IPS-20b (cell line): Measurements from ENCODE around the gene PTMA.
A peak's percentile ranks its signal among the peaks of the same experiment; 100 is the strongest.
"Not testable (repeated sequence)": the region's sequence is repeated elsewhere in the genome, so short reads cannot be mapped to it uniquely, and the experiment has no call there.

Source experiments
- H3K27ac ChIP-seq: one replicate; pipeline ENCODE4 v1.5.1; 2013; ENCODE audit warnings: low read length
- H3K27me3 ChIP-seq: 2 replicates; pipeline ENCODE4 v1.6.1; 2013; ENCODE audit warnings: mild to moderate bottlenecking, low read length, inconsistent platforms; ENCODE audit not compliant: insufficient read depth
- H3K36me3 ChIP-seq: 2 replicates; pipeline ENCODE4 v1.6.1; 2013; ENCODE audit warnings: low read depth, mild to moderate bottlenecking, inconsistent platforms, low read length, moderate library complexity; ENCODE audit not compliant: insufficient read depth
- H3K4me1 ChIP-seq: 2 replicates; pipeline ENCODE4 v1.6.1; 2013; ENCODE audit warnings: mild to moderate bottlenecking, control low read depth, inconsistent platforms, low read length, moderate library complexity; ENCODE audit not compliant: insufficient read depth
- H3K4me3 ChIP-seq: 2 replicates; pipeline ENCODE4 v1.5.1; 2013; ENCODE audit warnings: mild to moderate bottlenecking, low read length, inconsistent platforms
- H3K9ac ChIP-seq: 2 replicates; pipeline ENCODE4 v1.6.1; 2013; ENCODE audit warnings: low read depth, mild to moderate bottlenecking, inconsistent platforms, low read length, moderate library complexity
- H3K9me3 ChIP-seq: 2 replicates; pipeline ENCODE4 v1.6.1; 2013; ENCODE audit warnings: mild to moderate bottlenecking, low read depth, low read length, inconsistent platforms; ENCODE audit not compliant: insufficient read depth

Gene PTMA

DNA sequence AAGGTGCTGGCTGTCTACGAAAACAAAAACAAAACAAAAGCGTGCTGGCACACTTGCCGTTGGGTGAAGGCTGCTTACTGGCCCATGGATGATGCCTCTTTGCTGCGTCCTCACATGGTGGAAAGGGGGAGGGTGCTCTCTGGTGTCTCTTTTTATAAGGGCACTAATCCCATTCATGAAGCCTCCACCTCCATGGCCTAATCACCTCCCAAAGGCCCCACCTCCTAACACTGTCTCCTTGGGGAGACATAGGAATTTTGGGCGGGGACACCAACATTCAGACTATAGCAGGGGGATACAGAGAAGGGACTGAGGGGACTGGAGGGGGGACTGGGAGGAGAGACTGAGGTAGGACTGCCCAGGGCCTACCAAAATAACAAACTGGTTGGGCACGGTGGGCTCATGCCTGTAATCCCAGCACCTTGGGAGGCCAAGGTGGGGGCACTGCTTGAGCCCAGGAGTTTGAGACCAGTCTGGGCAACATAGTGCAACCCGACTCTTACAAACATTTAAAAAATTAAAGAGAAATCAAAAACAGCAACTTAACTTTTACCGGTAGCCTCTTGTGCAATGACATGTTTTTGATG is 14.5 kb downstream of the PTMA start:
- H3K9ac ChIP-seq: no peak overlapping the region
- H3K36me3 ChIP-seq: no peaks in the 10 kb centered on the region
- no peaks in the 10 kb centered on the region for H3K9me3 ChIP-seq
- no peaks in the 10 kb centered on the region for H3K4me1 ChIP-seq
- H3K27me3 ChIP-seq: no peaks in the 10 kb centered on the region
- H3K27ac ChIP-seq: no peak overlapping the region
- no peak overlapping the region for H3K4me3 ChIP-seq

DNA sequence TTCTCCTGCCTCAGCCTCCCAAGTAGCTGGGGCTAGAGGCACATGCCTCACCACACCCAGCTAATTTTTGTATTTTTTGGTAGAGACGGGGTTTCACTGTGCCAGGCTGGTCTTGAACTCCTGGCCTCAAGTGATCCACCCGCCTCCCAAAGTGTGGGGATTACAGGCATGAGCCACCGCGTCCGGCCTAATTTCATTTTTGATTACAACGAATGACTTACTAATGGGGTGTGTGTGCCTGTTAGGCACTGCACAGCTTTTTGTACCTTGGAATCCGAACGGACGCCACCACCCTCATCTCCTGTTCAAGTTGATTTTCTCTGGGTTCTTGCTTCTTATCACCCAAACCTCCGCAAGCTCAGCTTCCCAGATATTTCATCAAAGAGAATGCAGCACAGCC is 17.2 kb downstream of the PTMA start:
- Histone ChIP-seq H3K4me3 (no peak overlapping the region), H3K9me3 (no peaks in the 10 kb centered on the region), H3K36me3 (no peaks in the 10 kb centered on the region), H3K4me1 (no peaks in the 10 kb centered on the region), H3K27ac (no peak overlapping the region), H3K9ac (no peak overlapping the region), H3K27me3 (no peaks in the 10 kb centered on the region)

DNA sequence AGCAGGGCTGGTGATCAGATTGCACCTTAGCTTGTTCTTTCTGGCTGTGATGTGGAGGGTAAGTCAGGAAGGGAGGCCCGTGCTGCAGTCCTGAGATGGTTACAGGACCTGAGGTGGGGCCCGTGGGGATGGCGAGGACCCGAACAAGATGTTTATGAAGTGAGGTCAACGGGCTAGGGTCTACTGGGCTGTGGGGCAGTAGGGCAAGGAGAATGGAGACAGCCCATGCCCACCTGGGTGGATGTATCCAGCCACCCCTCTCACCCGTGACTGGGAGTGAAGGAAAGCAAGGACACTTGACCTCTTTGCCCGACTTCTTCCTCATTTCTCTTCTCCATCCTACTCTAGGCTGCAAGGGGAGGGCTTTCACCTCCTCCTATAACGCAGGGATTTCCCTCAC is 18.0 kb downstream of the PTMA start:
- Histone ChIP-seq H3K36me3 (no peaks in the 10 kb centered on the region), H3K4me1 (no peaks in the 10 kb centered on the region), H3K9ac (no peak overlapping the region), H3K27me3 (no peaks in the 10 kb centered on the region), H3K4me3 (no peak overlapping the region), H3K9me3 (no peaks in the 10 kb centered on the region), H3K27ac (no peak overlapping the region)

DNA sequence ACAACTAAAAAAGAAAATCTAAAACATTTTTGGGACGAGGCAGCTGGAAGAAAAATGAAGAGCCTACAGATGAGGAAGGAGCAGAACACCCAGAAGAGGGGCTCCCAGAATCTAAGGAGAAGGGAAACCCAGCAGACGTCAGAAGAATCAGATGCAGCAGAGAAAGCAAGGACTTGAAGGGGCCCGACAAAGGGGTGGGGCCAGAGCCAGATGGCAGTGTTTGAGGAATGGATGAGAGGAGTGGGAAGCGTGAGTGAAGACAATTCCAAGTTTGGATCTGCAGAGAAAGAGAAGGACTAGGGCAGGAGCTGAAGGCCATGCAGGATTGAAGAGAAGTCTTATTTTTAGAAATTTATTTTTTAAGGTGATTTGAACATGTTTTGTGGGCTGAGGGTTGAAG is 19.3 kb downstream of the PTMA start:
- H3K27me3 ChIP-seq: no peaks in the 10 kb centered on the region
- H3K9me3 ChIP-seq: no peaks in the 10 kb centered on the region
- H3K27ac ChIP-seq: no peak overlapping the region
- H3K4me1 ChIP-seq: no peaks in the 10 kb centered on the region
- no peak overlapping the region for H3K9ac ChIP-seq
- peaks cover 5% of the 10 kb centered on the region; the same call in 1 of the 2 replicates for H3K36me3 ChIP-seq
- no peak overlapping the region for H3K4me3 ChIP-seq

DNA sequence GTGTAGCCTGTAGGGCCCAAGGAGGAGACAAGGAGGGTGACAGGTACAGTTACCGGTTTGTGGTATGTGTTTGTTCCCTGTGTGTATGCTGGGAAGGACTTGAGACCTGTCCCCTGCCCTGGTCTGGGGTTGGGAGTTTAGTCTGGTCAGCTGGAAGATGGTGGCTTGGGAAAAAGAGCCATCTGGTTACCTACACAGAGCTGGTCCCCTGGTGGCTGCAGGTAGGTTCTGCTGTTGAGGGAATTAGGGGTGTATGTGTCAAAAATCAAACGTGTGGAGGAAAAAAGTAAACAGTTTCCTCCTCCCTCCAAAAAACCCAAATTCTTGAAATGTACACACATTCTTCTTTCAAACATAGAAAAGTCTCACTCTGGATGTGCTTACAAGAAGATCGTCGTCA is 24.3 kb downstream of the PTMA start:
- no peak overlapping the region for H3K27ac ChIP-seq
- no peak overlapping the region for H3K9ac ChIP-seq
- peaks cover 8% of the 10 kb centered on the region; the same call in 1 of the 2 replicates for H3K36me3 ChIP-seq
- no peaks in the 10 kb centered on the region for H3K27me3 ChIP-seq
- H3K4me3 ChIP-seq: no peak overlapping the region
- no peaks in the 10 kb centered on the region for H3K9me3 ChIP-seq
- H3K4me1 ChIP-seq: no peaks in the 10 kb centered on the region

DNA sequence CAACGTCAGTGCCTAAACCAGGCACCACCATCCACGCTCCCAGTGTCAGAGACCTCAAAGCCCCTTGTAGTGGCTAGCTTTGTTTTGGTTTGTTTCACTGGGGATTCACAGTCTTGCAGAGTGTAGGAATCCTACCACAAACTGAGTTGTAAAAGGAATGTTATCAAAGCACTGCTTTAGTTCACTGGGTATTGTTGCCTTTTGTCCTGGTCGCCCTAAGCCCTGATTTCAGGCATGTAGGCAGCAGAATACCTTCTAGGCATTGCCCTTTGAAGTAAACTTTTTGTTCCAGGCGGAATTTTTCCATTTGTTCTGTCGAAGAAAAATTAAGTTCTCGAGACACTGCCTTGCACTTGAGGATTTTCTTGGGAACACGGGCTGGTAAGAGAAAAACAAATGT is 29.4 kb downstream of the PTMA start:
- 0 out of 2 replicates have a peak, but pooled peaks cover 3% of the 10 kb centered on the region for H3K36me3 ChIP-seq
- no peak overlapping the region for H3K4me3 ChIP-seq
- no peak overlapping the region for H3K9ac ChIP-seq
- H3K27ac ChIP-seq: no peak overlapping the region
- no peaks in the 10 kb centered on the region for H3K9me3 ChIP-seq
- H3K27me3 ChIP-seq: no peaks in the 10 kb centered on the region
- no peaks in the 10 kb centered on the region for H3K4me1 ChIP-seq

DNA sequence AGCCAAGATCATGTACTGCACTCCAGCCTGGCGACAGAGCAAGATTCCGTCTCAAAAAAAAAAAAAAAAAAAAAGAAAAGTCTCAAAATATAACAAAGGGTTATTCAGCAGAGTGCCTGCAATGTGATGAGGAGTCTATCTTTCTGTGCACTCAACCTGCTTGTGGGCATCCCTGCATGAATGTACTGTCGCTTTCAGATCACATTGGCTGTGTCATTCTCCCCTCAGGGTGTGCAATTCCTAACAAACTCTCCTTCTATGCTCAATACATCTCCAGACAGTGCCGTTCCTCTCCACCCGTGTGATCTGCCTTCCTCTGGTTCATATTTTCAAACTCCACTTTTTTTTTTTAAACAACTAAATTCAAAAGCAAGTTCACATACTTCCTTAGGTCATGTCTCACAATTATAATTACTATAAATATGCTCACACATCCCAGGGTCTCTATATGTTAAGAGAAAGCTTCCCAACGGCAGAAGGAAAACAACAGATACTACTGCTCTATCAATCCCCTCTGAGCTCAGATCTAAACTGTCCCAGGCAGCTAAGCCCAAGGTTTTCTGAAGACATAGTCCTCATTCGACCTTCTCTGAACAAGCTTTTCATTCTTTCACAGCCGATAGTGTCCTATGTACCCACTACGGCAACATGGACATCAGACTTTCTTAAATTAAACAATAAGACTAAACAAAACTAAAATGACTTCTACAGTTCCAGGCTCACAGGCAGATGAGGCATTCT is 35.2 kb downstream of the PTMA start:
- Histone ChIP-seq H3K27me3 (no peaks in the 10 kb centered on the region), H3K36me3 (no peaks in the 10 kb centered on the region), H3K9me3 (no peaks in the 10 kb centered on the region), H3K4me1 (peaks cover 10% of the 10 kb centered on the region; the same call in 1 of the 2 replicates), H3K9ac (no peak overlapping the region; the same call in 1 of the 2 replicates), H3K4me3 (no peak overlapping the region), H3K27ac (no peak overlapping the region)

DNA sequence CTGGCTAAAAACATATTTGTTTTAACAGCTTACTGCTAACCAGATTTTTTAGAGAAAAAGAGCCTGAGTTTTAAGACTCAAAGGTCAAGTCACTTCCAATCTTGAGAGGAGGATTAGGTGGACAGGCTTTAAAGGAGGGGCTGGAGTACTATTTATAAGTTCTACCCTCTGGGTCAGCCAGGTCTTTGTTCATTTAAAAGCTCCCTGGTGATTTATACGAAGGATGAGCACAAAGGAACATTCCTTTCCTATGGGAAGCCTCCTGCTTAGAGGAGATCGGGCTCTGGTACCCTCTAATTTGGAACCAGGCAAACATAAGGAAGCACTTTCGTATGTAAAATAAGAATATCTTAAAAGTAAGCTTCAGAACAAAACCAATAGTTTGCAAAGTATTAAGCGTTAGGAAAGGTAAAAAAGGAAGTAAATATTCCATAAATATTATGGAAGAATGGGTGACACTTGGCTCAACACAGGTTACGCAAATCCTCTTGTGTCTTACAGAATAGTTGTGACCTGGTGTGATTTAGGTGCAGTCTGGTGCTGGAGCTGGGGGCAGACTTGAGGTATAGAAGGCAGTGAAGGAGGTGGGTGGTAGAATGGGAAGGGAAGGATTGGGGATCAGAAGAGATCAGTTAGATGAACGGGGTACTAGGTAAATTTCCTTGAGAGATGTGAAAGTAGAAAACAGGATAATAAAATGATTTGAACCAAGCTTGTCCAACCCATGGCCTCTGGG is 37.1 kb downstream of the PTMA start:
- Histone ChIP-seq H3K9ac (no peak overlapping the region), H3K27ac (no peak overlapping the region), H3K27me3 (no peaks in the 10 kb centered on the region), H3K4me3 (peak overlapping the region; percentile 19; the same call in 1 of the 2 replicates), H3K4me1 (peaks cover 10% of the 10 kb centered on the region; the same call in 1 of the 2 replicates), H3K36me3 (no peaks in the 10 kb centered on the region), H3K9me3 (no peaks in the 10 kb centered on the region)

DNA sequence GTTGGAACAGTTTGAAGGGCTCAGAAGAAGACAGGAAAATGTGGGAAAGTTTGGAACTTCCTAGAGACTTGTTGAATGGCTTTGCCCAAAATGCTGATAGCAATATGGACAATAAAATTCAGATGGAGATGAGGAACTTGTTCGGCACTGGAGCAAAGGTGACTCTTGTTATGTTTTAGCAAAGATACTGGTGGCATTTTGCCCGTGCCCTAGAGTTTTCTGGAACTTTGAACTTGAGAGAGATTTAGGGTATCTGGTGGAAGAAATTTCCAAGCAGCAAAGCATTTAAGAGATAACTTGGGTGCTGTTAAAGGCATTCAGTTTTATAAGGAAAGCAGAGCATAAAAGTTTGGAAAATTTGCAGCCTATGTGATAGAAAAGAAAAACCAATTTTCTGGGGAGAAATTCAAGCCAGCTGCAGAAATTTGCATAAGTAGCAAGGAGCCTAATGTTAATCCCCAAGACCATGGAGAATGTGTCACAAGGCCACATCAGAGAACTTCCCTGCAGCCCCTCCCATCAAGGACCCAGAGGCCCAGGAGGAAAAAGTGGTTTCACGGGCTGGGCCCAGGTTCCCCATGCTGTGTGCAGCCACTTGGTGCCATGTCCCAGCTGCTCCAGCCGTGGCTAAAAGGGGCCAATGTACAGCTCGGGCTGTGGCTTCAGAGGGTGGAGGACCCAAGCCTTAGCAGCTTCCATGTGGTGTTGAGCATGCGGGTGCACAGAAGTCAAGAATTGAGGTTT is 40.0 kb downstream of the PTMA start:
- not testable (repeated sequence) for H3K4me3 ChIP-seq, H3K9me3 ChIP-seq, H3K9ac ChIP-seq, H3K27me3 ChIP-seq, H3K27ac ChIP-seq, H3K36me3 ChIP-seq
- peaks cover 10% of the 10 kb centered on the region; the same call in 1 of the 2 replicates for H3K4me1 ChIP-seq

DNA sequence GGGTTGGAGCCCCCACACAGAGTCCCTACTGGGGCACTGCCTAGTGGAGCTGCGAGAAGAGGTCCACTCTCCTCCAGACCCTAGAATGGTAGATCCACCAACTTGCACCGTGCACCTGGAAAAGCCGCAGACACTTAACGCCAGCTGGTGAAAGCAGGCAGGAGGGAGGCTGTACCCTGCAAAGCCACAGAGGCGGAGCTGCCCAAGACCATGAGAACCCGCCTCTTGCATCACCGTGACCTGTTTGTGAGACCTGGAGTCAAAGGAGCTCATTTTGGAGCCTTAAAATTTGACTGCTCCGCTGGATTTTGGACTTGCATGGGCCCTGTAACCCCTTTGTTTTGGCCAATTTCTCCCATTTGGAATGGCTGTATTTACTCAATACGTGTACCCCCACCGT is 40.7 kb downstream of the PTMA start:
- not testable (repeated sequence) for H3K4me3 ChIP-seq, H3K27me3 ChIP-seq, H3K27ac ChIP-seq, H3K36me3 ChIP-seq, H3K9ac ChIP-seq, H3K9me3 ChIP-seq
- peaks cover 10% of the 10 kb centered on the region; the same call in 1 of the 2 replicates for H3K4me1 ChIP-seq

DNA sequence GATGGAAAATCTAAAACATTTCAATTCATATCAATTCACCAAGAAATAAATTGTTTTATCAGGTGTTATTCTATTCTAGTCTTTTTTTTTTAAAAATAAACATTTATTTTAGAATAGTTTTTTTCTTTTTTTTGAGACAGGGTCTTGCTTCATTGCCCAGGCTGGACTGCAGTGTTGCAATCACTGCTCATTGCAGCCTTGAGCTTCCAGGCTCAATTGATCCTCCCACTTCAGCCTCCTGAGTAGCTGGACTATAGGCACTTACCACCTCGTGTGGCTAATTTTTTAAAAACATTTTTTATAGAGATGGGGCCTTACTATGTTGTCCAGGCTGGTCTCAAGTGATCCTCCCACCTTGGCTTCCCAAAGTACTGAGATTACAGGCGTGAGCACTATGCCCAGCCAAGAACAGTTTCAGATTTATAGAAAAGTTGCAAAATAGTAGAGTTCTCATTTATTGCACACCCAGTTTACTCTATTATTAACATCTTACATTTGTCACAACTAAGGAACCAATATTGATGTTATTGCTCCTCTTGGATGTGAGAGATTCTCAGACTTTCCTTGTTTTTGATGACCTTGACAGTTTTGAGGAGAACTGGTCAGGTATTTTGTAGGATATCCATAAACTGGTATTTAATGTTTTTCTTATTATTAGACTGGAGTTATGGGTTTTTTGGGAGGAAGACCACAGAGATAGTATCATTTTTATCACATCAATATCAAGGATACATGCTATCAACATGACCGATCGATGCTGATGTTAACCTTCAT is 42.9 kb downstream of the PTMA start:
- Histone ChIP-seq H3K9ac (no peak overlapping the region), H3K4me3 (no peak overlapping the region), H3K27ac (no peak overlapping the region), H3K9me3 (no peaks in the 10 kb centered on the region), H3K4me1 (no peaks in the 10 kb centered on the region), H3K27me3 (no peaks in the 10 kb centered on the region), H3K36me3 (no peaks in the 10 kb centered on the region)
